Activated gamma-delta T cell treated with Interleukin-2 at 50 U/mL for 16 hours (primary cell): Measurements from ENCODE around the gene TBC1D5.
"Not testable (repeated sequence)": the region's sequence is repeated elsewhere in the genome, so short reads cannot be mapped to it uniquely, and the experiment has no call there.

Experiments
- DNase-seq: peaks from one replicate; pipeline ENCODE4 v3.0.0-alpha.2; 2020

TBC1D5 gene

GRCh38 chr3:17749281-17749680, 6.8 kb upstream of the TBC1D5 start:
- no peak for DNase-seq

GRCh38 chr3:17747890-17748247, 5.4 kb upstream of the TBC1D5 start:
- no peak for DNase-seq

- no peak for DNase-seq
These were observed 4.9 kb upstream of the TBC1D5 start for GRCh38 chr3:17747174-17747889.

GRCh38 chr3:17745894-17746293, 3.5 kb upstream of the TBC1D5 start:
- DNase-seq, result no peak

GRCh38 chr3:17745301-17745700, 2.9 kb upstream of the TBC1D5 start:
- DNase-seq, result no peak

GRCh38 chr3:17744693-17745092, 2.3 kb upstream of the TBC1D5 start:
- DNase-seq, result no peak

- DNase-seq, result no peak
These were observed 1.2 kb upstream of the TBC1D5 start for GRCh38 chr3:17743658-17743995.

GRCh38 chr3:17742880-17743657, 638 bp upstream of the TBC1D5 start:
- DNase-seq, result no peak

GRCh38 chr3:17741621-17742101, 770 bp downstream of the TBC1D5 start:
- no peak for DNase-seq

GRCh38 chr3:17740721-17741141, 1.7 kb downstream of the TBC1D5 start:
- DNase-seq, result no peak

GRCh38 chr3:17738921-17739320, 3.5 kb downstream of the TBC1D5 start:
- no peak for DNase-seq

- DNase-seq, result no peak
These were observed 4.2 kb downstream of the TBC1D5 start for GRCh38 chr3:17738219-17738618.

- no peak for DNase-seq
These were observed 4.8 kb downstream of the TBC1D5 start for GRCh38 chr3:17737591-17737990.

- DNase-seq, result not testable (repeated sequence)
These were observed 7.1 kb downstream of the TBC1D5 start for GRCh38 chr3:17735362-17735761.

- no peak for DNase-seq
These were observed 8.7 kb downstream of the TBC1D5 start for GRCh38 chr3:17733768-17734167.

- no peak for DNase-seq
These were observed 9.2 kb downstream of the TBC1D5 start for GRCh38 chr3:17733215-17733614.

GRCh38 chr3:17730318-17730967, 12.0 kb downstream of the TBC1D5 start:
- no peak for DNase-seq

- no peak for DNase-seq
These were observed 16.1 kb downstream of the TBC1D5 start for GRCh38 chr3:17726313-17726712.

- not testable (repeated sequence) for DNase-seq
These were observed 16.6 kb downstream of the TBC1D5 start for GRCh38 chr3:17725844-17726243.

GRCh38 chr3:17724948-17725347, 17.5 kb downstream of the TBC1D5 start:
- no peak for DNase-seq

GRCh38 chr3:17724122-17724521, 18.3 kb downstream of the TBC1D5 start:
- DNase-seq, result no peak

GRCh38 chr3:17717411-17717810, 25.0 kb downstream of the TBC1D5 start:
- DNase-seq, result no peak

GRCh38 chr3:17714473-17714872, 28.0 kb downstream of the TBC1D5 start:
- no peak for DNase-seq

- DNase-seq, result no peak
These were observed 33.1 kb downstream of the TBC1D5 start for GRCh38 chr3:17709236-17709810.
